Heart left ventricle (tissue), 16 donors: ENCODE data around the gene PPM1M. TPM values are rescaled to one million over a fixed set of nuclear protein-coding genes. Genes with fewer than 3 reads are reported as not detected.

Experiments
- ATAC-seq, 4 donors: fragments of 200-7000 bp; cut with Tn5 transposase; one replicate each; pipeline ENCODE4 v1.9.1; 2020 to 2022; ENCODE audit warnings: moderate library complexity in 4 of 4, mild to moderate bottlenecking in 3 of 4, moderate number of reproducible peaks in 1 of 4
- DNase-seq, 5 donors: peaks; one replicate each; pipeline ENCODE4 v3.0.0-alpha.2; 2020
- H3K27ac ChIP-seq, 12 donors: fragments of 200-600 bp; sonication (generic) in 4 of 12; one replicate each; pipeline versions ENCODE4 v1.5.0 to v1.8.0; 2016 to 2022; ENCODE audit warnings: mild to moderate bottlenecking in 2 of 12
- H3K27me3 ChIP-seq, 9 donors: fragments of 200-600 bp; sonication (generic) in 2 of 9; one replicate each; pipeline versions ENCODE4 v1.5.1 to v1.8.0; 2016 to 2022; ENCODE audit warnings: mild to moderate bottlenecking in 3 of 9
- H3K36me3 ChIP-seq, 9 donors: fragments of 200-600 bp; sonication (generic) in 2 of 9; one replicate each; pipeline versions ENCODE4 v1.5.0 to v1.8.0; 2018 to 2022; ENCODE audit warnings: mild to moderate bottlenecking in 2 of 9
- H3K4me1 ChIP-seq, 12 donors: fragments of 200-600 bp; sonication (generic) in 4 of 12; one replicate each; pipeline versions ENCODE4 v1.5.0 to v1.8.0; 2016 to 2022; ENCODE audit warnings: mild to moderate bottlenecking in 3 of 12
- H3K4me3 ChIP-seq, 12 donors: fragments of 200-600 bp; sonication (generic) in 4 of 12; one replicate each; pipeline versions ENCODE4 v1.5.0 to v1.8.0; 2017 to 2022; ENCODE audit warnings: mild to moderate bottlenecking in 9 of 12, moderate library complexity in 4 of 12
- H3K9me3 ChIP-seq, 12 donors: fragments of 200-600 bp; sonication (generic) in 4 of 12; one replicate each; pipeline versions ENCODE4 v1.5.0 to v1.8.0; 2016 to 2022; ENCODE audit warnings: mild to moderate bottlenecking in 1 of 12
- CTCF ChIP-seq, 12 donors: fragments of 200-600 bp; sonication (generic) in 4 of 12; IDR thresholded peaks; one replicate each; pipeline versions ENCODE4 v1.5.0 to v1.8.0; 2018 to 2022; ENCODE audit warnings: antibody characterized with exemption in 12 of 12, mild to moderate bottlenecking in 5 of 12
- POLR2A ChIP-seq, 2 donors: fragments of 450-650 bp; IDR thresholded peaks; one replicate each; pipeline ENCODE4 v1.6.1; 2017; ENCODE audit warnings: antibody characterized with exemption in 2 of 2, mild to moderate bottlenecking in 2 of 2, moderate library complexity in 2 of 2
- WGBS, 4 donors: extraction: QIAGEN DNeasy Blood & Tissue Kit in 2 of 4; methylation state at CpG; one replicate each; pipeline versions ENCODE4 v1.1.5 to v1.1.7; 2013 to 2018; 5-methylcytosine and 5-hydroxymethylcytosine counted together
- intact Hi-C, 10 donors: fragments of 100-400 bp; cut with DNase I; formaldehyde crosslinking; loops; one replicate each; pipeline versions ENCODE4 v1.11.1 to v1.14.2; 2022
- polyA plus RNA-seq, 2 donors: library from polyadenylated mRNA; stranded (reverse); fragments of 200-250 nt; gene quantifications; one replicate each; pipeline ENCODE4 v1.2.3, GENCODE V29; 2013
- total RNA-seq, 9 donors: library from RNA; depleted of rRNA in 2 of 9; stranded (reverse); fragments of >200 nt in 2 of 9; fragmentation: NEBNext Ultra II Directional in 3 of 9; extraction: Animal tissue kit (Norgen Biotek cat#: 25700) in 3 of 9; gene quantifications; one replicate each; pipeline versions ENCODE4 v1.1.0 to v1.2.4, GENCODE V29; 2016 to 2023
- donor health status: ischemic (EF 13 %, LVEDD 7.1; RV severe dilation, severe dysfunction).
- donor health status: healthy with polysubstance abuse.
- donor health status: DM: no; HTN: yes; CAD: no.
- donor health status: DM: no; HTN: no; CAD: no.
- donor health status: ischemic (EF 25% LVEDD 6.9; RV normal size, moderate dysfunction).
- donor health status: ischemic (EF 25% LVEDD 5.7; RV mildly dilated, moderate dysfunction).
- donor health status: healthy.
- donor health status: DM: yes; HTN: yes; CAD: no.
- donor health status: ischemic (EF 35%, LVEDD 5.7; RV mildly dilated, moderate dysfunction).
- donor health status: nonischemic (EF 11% LVEDD 7.7; RV severe dilation, severe dysfunction).
- donor health status: DM: yes; HTN: yes; CAD: no.
- donor health status: PGD.
- donor health status: ischemic (EF 29% LVEDD 5.4; RV normal size, mild dysfunction).
- donor health status: nonischemic (EF 23%, LVEDD 6.1; RV moderate dilation, normal function).

The PPM1M gene
- total and polyA plus RNA-seq, 11 donors = 5.6 to 30.2 (median 7.3) TPM

GRCh38 chr3:52293491-52294319 lies 48.1 kb downstream of the PPM1M start:
- Histone ChIP-seq H3K4me3 (no peak overlapping the region), H3K27me3 (no peaks in the 10 kb centered on the region), H3K9me3 (no peaks in the 10 kb centered on the region), H3K4me1 (peaks cover 0 to 17% (median 2%) of the 10 kb centered on the region in 12 donors), H3K36me3 (peaks cover 0 to 40% (median 13%) of the 10 kb centered on the region in 9 donors), H3K27ac (no peak overlapping the region)
- TF ChIP-seq POLR2A (IDR thresholded peaks at IDR 0.05) (no peak), CTCF (IDR thresholded peaks at IDR 0.05) (no peak)
- WGBS, 4 donors = 88 to 94% (median 90%) methylated on average over 13 to 17 of the region's 17 CpGs
- intact Hi-C loops = loop anchor here in 5 of 10 donors (2.0 to 5.0 kb wide), 4 partner anchors 44 to 114 kb away; no protein-coding TSS in a partner anchor
- DNase-seq (no peak), ATAC-seq (no peak)

GRCh38 chr3:52294320-52295150 lies 49.0 kb downstream of the PPM1M start:
- Histone ChIP-seq H3K27ac (no peak overlapping the region), H3K27me3 (no peaks in the 10 kb centered on the region), H3K36me3 (peaks cover 0 to 40% (median 13%) of the 10 kb centered on the region in 9 donors), H3K9me3 (no peaks in the 10 kb centered on the region), H3K4me3 (no peak overlapping the region), H3K4me1 (peaks cover 0 to 19% (median 6%) of the 10 kb centered on the region in 12 donors)
- ATAC-seq = no peak
- 84 to 89% (median 87%) methylated on average over 9 to 11 of the region's 11 CpGs for WGBS, 4 donors
- TF ChIP-seq CTCF (IDR thresholded peaks at IDR 0.05) = no peak
- TF ChIP-seq POLR2A (IDR thresholded peaks at IDR 0.05) = no peak
- intact Hi-C loops = loop anchor here in 4 of 10 donors (5.0 kb wide), 4 partner anchors 38 to 113 kb away; no protein-coding TSS in a partner anchor
- DNase-seq = no peak

- no peak overlapping the region for H3K27ac ChIP-seq
- no peaks in the 10 kb centered on the region for H3K27me3 ChIP-seq
- intact Hi-C loops = loop anchor here in 1 of 10 donors (5.0 kb wide), 1 partner anchor 37 kb away; no protein-coding TSS in a partner anchor
- H3K9me3 ChIP-seq = no peaks in the 10 kb centered on the region
- DNase-seq (no peak), ATAC-seq (no peak)
- H3K36me3 ChIP-seq = peaks cover 0 to 35% (median 13%) of the 10 kb centered on the region in 9 donors
- peaks cover 0 to 28% (median 14%) of the 10 kb centered on the region in 12 donors for H3K4me1 ChIP-seq
- WGBS, 4 donors = 91 to 94% (median 93%) methylated on average over 5 of the region's 5 CpGs
- H3K4me3 ChIP-seq = no peak overlapping the region
- no peak for TF ChIP-seq POLR2A (IDR thresholded peaks at IDR 0.05)
- no peak for TF ChIP-seq CTCF (IDR thresholded peaks at IDR 0.05)
Observed at GRCh38 chr3:52295671-52296208, 50.2 kb downstream of the PPM1M start.
